Stimulated activated CD8-positive, alpha-beta memory T cell treated with anti-CD3 and anti-CD28 coated beads, Interleukin-7, amount 100 ng/mL, for 1 hour (primary cell): ENCODE results near the gene NUBP2.

Source experiments
- DNase-seq, 2 donors: peaks; one replicate each; pipeline ENCODE4 v3.0.0-alpha.2; 2020; ENCODE audit warnings: low read depth in 2 of 2

The NUBP2 gene

GRCh38 chr16:1771864-1772361, 10.8 kb upstream of the NUBP2 start:
- DNase-seq, result no peak

- DNase-seq, result no peak
These were observed 10.3 kb upstream of the NUBP2 start, which contains the start of gene EME2 for GRCh38 chr16:1772362-1772907. EME2 (plus strand) TSS chr16:1772810; CDS start chr16:1773228, 418 bp downstream.

GRCh38 chr16:1772908-1773702, 9.7 kb upstream of the NUBP2 start, which contains the start of gene MRPS34:
MRPS34 (minus strand) TSS chr16:1773134; CDS start chr16:1773119, 15 bp downstream.
- DNase-seq, result peak; percentile 55 to 65

- no peak for DNase-seq
These were observed 8.9 kb upstream of the NUBP2 start for GRCh38 chr16:1773703-1774447.

GRCh38 chr16:1774448-1774780, 8.3 kb upstream of the NUBP2 start:
- no peak for DNase-seq

GRCh38 chr16:1775006-1775845, 7.5 kb upstream of the NUBP2 start:
- DNase-seq, result no peak

- no peak for DNase-seq
These were observed 6.7 kb upstream of the NUBP2 start for GRCh38 chr16:1775846-1776671.

GRCh38 chr16:1776672-1776955, 6.1 kb upstream of the NUBP2 start:
- DNase-seq, result no peak

- no peak for DNase-seq
These were observed 5.8 kb upstream of the NUBP2 start for GRCh38 chr16:1776991-1777374.

GRCh38 chr16:1777375-1778199, 5.2 kb upstream of the NUBP2 start:
- no peak for DNase-seq

- no peak for DNase-seq
These were observed 4.3 kb upstream of the NUBP2 start for GRCh38 chr16:1778200-1779179.

GRCh38 chr16:1779234-1779701, 3.5 kb upstream of the NUBP2 start:
- no peak for DNase-seq

GRCh38 chr16:1779741-1780676, 2.8 kb upstream of the NUBP2 start:
- DNase-seq, result no peak

- DNase-seq, result no peak
These were observed 2.1 kb upstream of the NUBP2 start for GRCh38 chr16:1780677-1781072.

GRCh38 chr16:1781254-1781653, 1.5 kb upstream of the NUBP2 start:
- DNase-seq, result no peak

GRCh38 chr16:1781758-1782407, 877 bp upstream of the NUBP2 start:
- DNase-seq, result no peak
